A549 (cell line): ENCODE measurements around the gene PHF24.

ENCODE experiments used
- CHD4 ChIP-seq: fragments of 200-600 bp; sonication (generic); IDR thresholded peaks from 2 replicates; pipeline ENCODE4 v1.6.1; 2016; ENCODE audit warnings: antibody characterized with exemption, mild to moderate bottlenecking, borderline replicate concordance
- CTCF ChIP-seq: fragments of >200 bp; sonication (Bioruptor Twin); formaldehyde crosslinking; IDR thresholded peaks from 3 replicates; pipeline ENCODE4 v1.5.1; 2016
- KDM1A ChIP-seq: fragments of 200-600 bp; sonication (generic); IDR thresholded peaks from 2 replicates; pipeline ENCODE4 v1.6.1; 2016; ENCODE audit warnings: low read depth, mild to moderate bottlenecking
- MAX ChIP-seq: IDR thresholded peaks from 2 replicates; pipeline ENCODE4 v1.6.1; 2012
- MYC ChIP-seq: IDR thresholded peaks from 2 replicates; pipeline ENCODE4 v1.6.1; 2012; ENCODE audit warnings: mild to moderate bottlenecking, inconsistent platforms, low read length, improper control_type of control experiment, borderline replicate concordance
- NR3C1 ChIP-seq: fragments of >200 bp; sonication (Bioruptor Twin); formaldehyde crosslinking; IDR thresholded peaks from 3 replicates; pipeline ENCODE4 v1.6.1; 2017
- POLR2A ChIP-seq: IDR thresholded peaks from 2 replicates; pipeline ENCODE4 v1.6.1; 2012; ENCODE audit warnings: mild to moderate bottlenecking, low read length
- ZSCAN20 ChIP-seq: fragments of 250-450 bp; sonication (Bioruptor Pico); IDR thresholded peaks from 2 replicates; pipeline ENCODE4 v1.8.0; 2022; ENCODE audit warnings: mild to moderate bottlenecking, moderate library complexity
- TF ChIP-seq, protein P1 (sequence below): fragments of 200-600 bp; sonication (generic); IDR thresholded peaks from 2 replicates; pipeline ENCODE4 v1.6.1; 2016; ENCODE audit warnings: antibody characterized with exemption, mild to moderate bottlenecking, moderate library complexity

DNA sequence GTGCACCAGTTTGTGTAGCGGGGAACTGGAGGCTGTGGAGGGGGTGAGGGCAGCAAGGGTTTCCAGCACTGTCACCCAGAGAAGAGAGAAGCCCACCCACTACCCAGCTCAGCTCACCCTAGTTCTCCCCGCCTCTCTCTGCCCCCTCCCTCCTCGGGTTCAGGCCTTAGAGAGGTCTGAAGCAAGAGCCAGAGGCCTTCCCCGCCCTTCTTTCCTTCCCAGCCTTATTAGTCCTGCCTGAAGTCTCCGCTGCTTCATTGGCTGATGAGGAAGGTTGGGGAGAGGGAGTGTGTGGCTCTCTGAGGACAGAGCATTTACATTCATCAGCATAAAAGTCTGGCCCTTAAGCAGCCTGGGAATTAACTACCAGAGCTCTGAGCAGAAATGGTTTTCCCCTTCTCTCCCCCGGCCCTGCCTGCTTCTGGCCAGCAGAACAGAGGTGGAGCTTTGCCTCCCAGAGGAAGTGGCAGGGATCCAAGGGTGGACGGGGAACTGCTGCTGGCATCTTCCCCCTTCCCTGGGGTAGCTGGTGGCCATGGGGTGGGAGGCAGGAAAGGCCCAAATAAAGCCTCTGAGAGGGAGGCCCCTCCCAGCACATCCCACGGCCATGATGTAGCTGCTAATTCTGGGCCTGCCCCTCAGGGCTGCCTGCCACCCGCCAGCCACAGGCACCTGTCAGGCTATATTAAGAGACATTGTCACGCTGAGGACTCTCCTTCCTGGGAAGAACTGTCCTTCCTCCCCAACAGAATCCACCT, 35.6 kb downstream of the PHF24 start:
- no peak for TF ChIP-seq MAX
- no peak for TF ChIP-seq POLR2A
- no peak for TF ChIP-seq KDM1A
- no peak for TF ChIP-seq NR3C1
- no peak for TF ChIP-seq CTCF
- TF ChIP-seq CHD4 = no peak
- TF ChIP-seq MYC = no peak
- TF ChIP-seq, protein P1, sequence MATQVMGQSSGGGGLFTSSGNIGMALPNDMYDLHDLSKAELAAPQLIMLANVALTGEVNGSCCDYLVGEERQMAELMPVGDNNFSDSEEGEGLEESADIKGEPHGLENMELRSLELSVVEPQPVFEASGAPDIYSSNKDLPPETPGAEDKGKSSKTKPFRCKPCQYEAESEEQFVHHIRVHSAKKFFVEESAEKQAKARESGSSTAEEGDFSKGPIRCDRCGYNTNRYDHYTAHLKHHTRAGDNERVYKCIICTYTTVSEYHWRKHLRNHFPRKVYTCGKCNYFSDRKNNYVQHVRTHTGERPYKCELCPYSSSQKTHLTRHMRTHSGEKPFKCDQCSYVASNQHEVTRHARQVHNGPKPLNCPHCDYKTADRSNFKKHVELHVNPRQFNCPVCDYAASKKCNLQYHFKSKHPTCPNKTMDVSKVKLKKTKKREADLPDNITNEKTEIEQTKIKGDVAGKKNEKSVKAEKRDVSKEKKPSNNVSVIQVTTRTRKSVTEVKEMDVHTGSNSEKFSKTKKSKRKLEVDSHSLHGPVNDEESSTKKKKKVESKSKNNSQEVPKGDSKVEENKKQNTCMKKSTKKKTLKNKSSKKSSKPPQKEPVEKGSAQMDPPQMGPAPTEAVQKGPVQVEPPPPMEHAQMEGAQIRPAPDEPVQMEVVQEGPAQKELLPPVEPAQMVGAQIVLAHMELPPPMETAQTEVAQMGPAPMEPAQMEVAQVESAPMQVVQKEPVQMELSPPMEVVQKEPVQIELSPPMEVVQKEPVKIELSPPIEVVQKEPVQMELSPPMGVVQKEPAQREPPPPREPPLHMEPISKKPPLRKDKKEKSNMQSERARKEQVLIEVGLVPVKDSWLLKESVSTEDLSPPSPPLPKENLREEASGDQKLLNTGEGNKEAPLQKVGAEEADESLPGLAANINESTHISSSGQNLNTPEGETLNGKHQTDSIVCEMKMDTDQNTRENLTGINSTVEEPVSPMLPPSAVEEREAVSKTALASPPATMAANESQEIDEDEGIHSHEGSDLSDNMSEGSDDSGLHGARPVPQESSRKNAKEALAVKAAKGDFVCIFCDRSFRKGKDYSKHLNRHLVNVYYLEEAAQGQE = no peak
- no peak for TF ChIP-seq ZSCAN20
